SK-N-SH (cell line): ENCODE results near the gene PDK4. TPM values are rescaled to one million over a fixed set of nuclear protein-coding genes. Genes with fewer than 3 reads are reported as not detected.
"Not testable (repeated sequence)": the region's sequence is repeated elsewhere in the genome, so short reads cannot be mapped to it uniquely, and the experiment has no call there.

Source experiments
- CTCF ChIA-PET: fragments of 300-600, 350-600 bp; formaldehyde crosslinking; extraction: SDS; loops from one replicate; lab custom pipeline; 2021; lab: Yijun Ruan, JAX
- POLR2A ChIA-PET: fragments of 350-600 bp; sonication (Branson Sonifier 250); formaldehyde crosslinking; extraction: SDS; loops from one replicate; lab custom pipeline; 2020; ENCODE audit warnings: antibody characterized with exemption, inconsistent platforms; lab: Yijun Ruan, JAX
- DNase-seq: peaks from one replicate; pipeline ENCODE4 v3.0.0; 2012
- H2AFZ ChIP-seq: fragments of 200-600 bp; sonication (generic); 2 replicates; pipeline ENCODE4 v1.8.1; 2016; ENCODE audit warnings: antibody characterized with exemption, mild to moderate bottlenecking, low read depth
- H3F3A ChIP-seq: fragments of 200-600 bp; sonication (generic); replicated peaks from 2 replicates; pipeline ENCODE3; 2016; ENCODE audit warnings: antibody characterized with exemption, mild to moderate bottlenecking; ENCODE audit not compliant: insufficient read depth
- H3K27ac ChIP-seq, 2 experiments: fragments of 200-500 bp in 1 of 2; fragments of 200-600 bp in 1 of 2; sonication (Bioruptor generic) in 1 of 2; sonication (generic), shearing (Covaris generic) in 1 of 2; 2 replicates each; pipeline versions ENCODE4 v1.5.1 to v1.6.1; 2014 to 2016; ENCODE audit warnings: low read depth in 2 of 2, inconsistent platforms in 1 of 2, low read length in 1 of 2, mild to moderate bottlenecking in 1 of 2, mixed read lengths in 1 of 2
- H3K27me3 ChIP-seq: fragments of 200-600 bp; sonication (generic), shearing (Covaris generic); 2 replicates; pipeline ENCODE4 v1.6.1; 2016; ENCODE audit warnings: mixed run types; ENCODE audit not compliant: insufficient read depth
- H3K36me3 ChIP-seq, 2 experiments: fragments of 200-500 bp in 1 of 2; fragments of 200-600 bp in 1 of 2; sonication (Bioruptor generic) in 1 of 2; sonication (generic) in 1 of 2; replicated peaks in 1 of 2; 2 replicates each; pipeline versions ENCODE3 to v1.5.1; 2014 to 2016; ENCODE audit warnings: low read length in 1 of 2, mild to moderate bottlenecking in 1 of 2; ENCODE audit not compliant: insufficient read depth in 2 of 2, control insufficient read depth in 1 of 2
- H3K4me1 ChIP-seq, 2 experiments: fragments of 200-500 bp in 1 of 2; fragments of 200-600 bp in 1 of 2; sonication (Bioruptor generic) in 1 of 2; sonication (generic), shearing (Covaris generic) in 1 of 2; 2 replicates each; pipeline versions ENCODE4 v1.5.1 to v1.6.1; 2014 to 2016; ENCODE audit warnings: low read depth in 1 of 2, low read length in 1 of 2, mixed run types in 1 of 2; ENCODE audit not compliant: insufficient read depth in 2 of 2, control insufficient read depth in 1 of 2
- H3K4me2 ChIP-seq: fragments of 200-600 bp; sonication (generic), shearing (Covaris generic); 2 replicates; pipeline ENCODE4 v1.6.1; 2017; ENCODE audit warnings: mixed run types
- H3K4me3 ChIP-seq, 2 experiments: fragments of 200-500 bp in 1 of 2; fragments of 200-600 bp in 1 of 2; sonication (Bioruptor generic) in 1 of 2; sonication (generic), shearing (Covaris generic) in 1 of 2; 2 replicates each; pipeline versions ENCODE4 v1.5.1 to v1.8.1; 2014 to 2016; ENCODE audit warnings: low read depth in 2 of 2, inconsistent platforms in 1 of 2, low read length in 1 of 2, mild to moderate bottlenecking in 1 of 2, mixed read lengths in 1 of 2, moderate library complexity in 1 of 2
- H3K79me2 ChIP-seq: fragments of 200-600 bp; sonication (generic); 2 replicates; pipeline ENCODE4 v1.8.1; 2017; ENCODE audit warnings: mild to moderate bottlenecking; ENCODE audit not compliant: insufficient read depth
- H3K9ac ChIP-seq: fragments of 200-600 bp; sonication (generic); 2 replicates; pipeline ENCODE4 v1.6.1; 2017; ENCODE audit warnings: mixed run types
- H3K9me2 ChIP-seq: fragments of 200-600 bp; sonication (generic); 2 replicates; pipeline ENCODE4 v1.6.1; 2017; ENCODE audit warnings: mixed run types
- H3K9me3 ChIP-seq: fragments of 200-600 bp; sonication (generic); 2 replicates; pipeline ENCODE4 v1.6.1; 2017; ENCODE audit warnings: mixed run types, mild to moderate bottlenecking, moderate library complexity
- H4K20me1 ChIP-seq: fragments of 200-600 bp; sonication (generic); 2 replicates; pipeline ENCODE4 v1.6.1; 2017; ENCODE audit warnings: mild to moderate bottlenecking, mixed run types; ENCODE audit not compliant: insufficient read depth
- CHD2 ChIP-seq: fragments of 150-350 bp; IDR thresholded peaks from 2 replicates; pipeline ENCODE4 v1.6.1; 2018; ENCODE audit warnings: low read length; ENCODE audit not compliant: partially characterized antibody
- EP300 ChIP-seq, 2 experiments: IDR thresholded peaks; 2 replicates each; pipeline versions ENCODE4 v1.4.0 to v1.6.1; 2012; ENCODE audit warnings: borderline replicate concordance in 1 of 2, low read depth in 1 of 2, low read length in 1 of 2
- EZH2phosphoT487 ChIP-seq: fragments of 200-600 bp; sonication (generic); IDR thresholded peaks from 2 replicates; pipeline ENCODE4 v1.6.1; 2017; ENCODE audit warnings: low read depth, mixed run types, mild to moderate bottlenecking, antibody characterized with exemption, moderate library complexity, borderline replicate concordance
- FOXJ3 ChIP-seq: sonication (generic); formaldehyde crosslinking; IDR thresholded peaks from 2 replicates; pipeline ENCODE4 v1.5.1; 2020; ENCODE audit warnings: mild to moderate bottlenecking, missing genetic modification reagents
- FOXM1 ChIP-seq: IDR thresholded peaks from 2 replicates; pipeline ENCODE4 v1.4.0; 2012; ENCODE audit warnings: low read depth, mild to moderate bottlenecking
- GABPA ChIP-seq: IDR thresholded peaks from 2 replicates; pipeline ENCODE4 v1.4.0; 2012; ENCODE audit warnings: low read depth, mild to moderate bottlenecking
- GATA2 ChIP-seq: sonication (generic); formaldehyde crosslinking; IDR thresholded peaks from 2 replicates; pipeline ENCODE4 v1.5.0; 2020; ENCODE audit warnings: mild to moderate bottlenecking, missing genetic modification reagents
- POLR2AphosphoS5 ChIP-seq: IDR thresholded peaks from 2 replicates; pipeline ENCODE4 v1.6.1; 2012; ENCODE audit warnings: low read depth, low read length
- RCOR1 ChIP-seq: fragments of 150-350 bp; IDR thresholded peaks from 2 replicates; pipeline ENCODE4 v1.6.1; 2017; ENCODE audit warnings: antibody characterized with exemption, low read length
- RFX5 ChIP-seq: IDR thresholded peaks from 2 replicates; pipeline ENCODE4 v1.6.1; 2012; ENCODE audit warnings: mild to moderate bottlenecking, improper control_type of control experiment, low read length
- SIN3A ChIP-seq: IDR thresholded peaks from 2 replicates; pipeline ENCODE4 v1.6.1; 2012; ENCODE audit warnings: low read depth, mild to moderate bottlenecking, low read length, moderate library complexity, borderline replicate concordance
- TAF1 ChIP-seq: IDR thresholded peaks from 2 replicates; pipeline ENCODE4 v1.6.1; 2012; ENCODE audit warnings: low read depth, mild to moderate bottlenecking, low read length, moderate library complexity, borderline replicate concordance
- TCF12 ChIP-seq: IDR thresholded peaks from 2 replicates; pipeline ENCODE4 v1.4.0; 2012
- TEAD4 ChIP-seq: IDR thresholded peaks from 2 replicates; pipeline ENCODE4 v1.4.0; 2012; ENCODE audit warnings: mild to moderate bottlenecking, borderline replicate concordance; ENCODE audit not compliant: insufficient read depth
- WGBS: methylation state at CpG from one replicate; pipeline ENCODE4 v1.1.6; 2017; ENCODE audit warnings: low lambda C conversion rate; 5-methylcytosine and 5-hydroxymethylcytosine counted together
- polyA plus RNA-seq, 3 experiments: library from polyadenylated mRNA; depleted of rRNA; stranded (reverse); fragments of >200 nt; gene quantifications; 2 replicates each; pipeline ENCODE4 v1.2.3, GENCODE V29; 2012
- TF ChIP-seq, protein P1 (sequence below): fragments of 150-350 bp; IDR thresholded peaks from 2 replicates; pipeline ENCODE4 v1.6.1; 2017; ENCODE audit warnings: antibody characterized with exemption, low read length, low read depth, borderline replicate concordance
- TF ChIP-seq, protein P2 (sequence below): IDR thresholded peaks from 2 replicates; pipeline ENCODE4; 2012
- TF ChIP-seq, protein P3 (sequence below): fragments of 200-600 bp; sonication (generic); IDR thresholded peaks from 2 replicates; pipeline ENCODE4 v1.6.1; 2017; ENCODE audit warnings: antibody characterized with exemption, mild to moderate bottlenecking, moderate library complexity
- TF ChIP-seq, protein P4 (sequence below): IDR thresholded peaks from 2 replicates; pipeline ENCODE4 v1.4.0; 2012; ENCODE audit warnings: low read depth
- TF ChIP-seq, protein P5 (sequence below): IDR thresholded peaks from 2 replicates; pipeline ENCODE4 v1.6.1; 2012; ENCODE audit warnings: mild to moderate bottlenecking, low read depth, low read length, moderate library complexity

The PDK4 gene
- polyA plus RNA-seq, 1 of the 3 experiments (the other 2 are of a cell fraction), result 0.13 TPM

DNA sequence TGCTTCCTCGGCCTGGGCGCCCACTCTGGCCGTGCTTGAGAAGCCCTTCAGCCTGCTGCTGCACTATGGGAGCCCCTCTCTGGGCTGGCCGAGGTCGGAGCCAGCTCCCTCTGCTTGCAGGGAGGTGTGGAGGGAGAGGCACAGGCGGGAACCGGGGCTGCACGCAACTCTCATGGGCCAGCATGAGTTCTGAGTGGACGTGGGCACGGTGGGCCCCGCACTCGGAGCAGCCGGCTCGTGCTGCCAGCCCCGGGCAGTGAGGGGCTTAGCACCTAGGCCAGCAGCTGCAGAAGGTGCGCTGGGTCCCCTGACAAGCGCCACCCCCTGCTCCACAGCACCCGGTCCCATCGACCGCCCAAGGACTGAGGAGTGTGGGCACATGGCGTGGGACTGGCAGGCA lies 9.0 kb upstream of the PDK4 start:
- Histone ChIP-seq H3K4me1 (peaks cover 4 to 15% of the 10 kb centered on the region in 2 experiments; a peak in 2 of 4 replicates), H3K36me3 (no peaks in the 10 kb centered on the region), H3K4me2 (no peak overlapping the region), H3F3A (no peaks in the 10 kb centered on the region), H3K9me3 (no peaks in the 10 kb centered on the region), H4K20me1 (no peaks in the 10 kb centered on the region), H3K9me2 (no peaks in the 10 kb centered on the region), H2AFZ (no peak overlapping the region), H3K4me3 (no peak overlapping the region), H3K79me2 (no peaks in the 10 kb centered on the region)
- DNase-seq, result no peak
- POLR2A ChIA-PET, result no interaction called here
- WGBS, result 67% methylated on average over 13 of the region's 21 CpGs
- TF ChIP-seq GABPA, result no peak
- no peak for TF ChIP-seq FOXJ3 (CRISPR knock-in tag)
- TF ChIP-seq, protein P1, sequence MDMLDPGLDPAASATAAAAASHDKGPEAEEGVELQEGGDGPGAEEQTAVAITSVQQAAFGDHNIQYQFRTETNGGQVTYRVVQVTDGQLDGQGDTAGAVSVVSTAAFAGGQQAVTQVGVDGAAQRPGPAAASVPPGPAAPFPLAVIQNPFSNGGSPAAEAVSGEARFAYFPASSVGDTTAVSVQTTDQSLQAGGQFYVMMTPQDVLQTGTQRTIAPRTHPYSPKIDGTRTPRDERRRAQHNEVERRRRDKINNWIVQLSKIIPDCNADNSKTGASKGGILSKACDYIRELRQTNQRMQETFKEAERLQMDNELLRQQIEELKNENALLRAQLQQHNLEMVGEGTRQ, result no peak
- TF ChIP-seq TEAD4, result no peak
- no peak for TF ChIP-seq EP300 (IDR thresholded peaks at IDR 0.05; ENCODE audit: borderline replicate concordance in 1 of 2, low read depth in 1 of 2, low read length in 1 of 2)
- no peak for TF ChIP-seq FOXM1
- no peak for TF ChIP-seq RFX5
- no peak for TF ChIP-seq SIN3A
- TF ChIP-seq, protein P2, sequence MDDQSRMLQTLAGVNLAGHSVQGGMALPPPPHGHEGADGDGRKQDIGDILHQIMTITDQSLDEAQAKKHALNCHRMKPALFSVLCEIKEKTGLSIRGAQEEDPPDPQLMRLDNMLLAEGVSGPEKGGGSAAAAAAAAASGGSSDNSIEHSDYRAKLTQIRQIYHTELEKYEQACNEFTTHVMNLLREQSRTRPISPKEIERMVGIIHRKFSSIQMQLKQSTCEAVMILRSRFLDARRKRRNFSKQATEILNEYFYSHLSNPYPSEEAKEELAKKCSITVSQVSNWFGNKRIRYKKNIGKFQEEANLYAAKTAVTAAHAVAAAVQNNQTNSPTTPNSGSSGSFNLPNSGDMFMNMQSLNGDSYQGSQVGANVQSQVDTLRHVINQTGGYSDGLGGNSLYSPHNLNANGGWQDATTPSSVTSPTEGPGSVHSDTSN, result no peak
- no peak for TF ChIP-seq POLR2AphosphoS5
- TF ChIP-seq, protein P3, sequence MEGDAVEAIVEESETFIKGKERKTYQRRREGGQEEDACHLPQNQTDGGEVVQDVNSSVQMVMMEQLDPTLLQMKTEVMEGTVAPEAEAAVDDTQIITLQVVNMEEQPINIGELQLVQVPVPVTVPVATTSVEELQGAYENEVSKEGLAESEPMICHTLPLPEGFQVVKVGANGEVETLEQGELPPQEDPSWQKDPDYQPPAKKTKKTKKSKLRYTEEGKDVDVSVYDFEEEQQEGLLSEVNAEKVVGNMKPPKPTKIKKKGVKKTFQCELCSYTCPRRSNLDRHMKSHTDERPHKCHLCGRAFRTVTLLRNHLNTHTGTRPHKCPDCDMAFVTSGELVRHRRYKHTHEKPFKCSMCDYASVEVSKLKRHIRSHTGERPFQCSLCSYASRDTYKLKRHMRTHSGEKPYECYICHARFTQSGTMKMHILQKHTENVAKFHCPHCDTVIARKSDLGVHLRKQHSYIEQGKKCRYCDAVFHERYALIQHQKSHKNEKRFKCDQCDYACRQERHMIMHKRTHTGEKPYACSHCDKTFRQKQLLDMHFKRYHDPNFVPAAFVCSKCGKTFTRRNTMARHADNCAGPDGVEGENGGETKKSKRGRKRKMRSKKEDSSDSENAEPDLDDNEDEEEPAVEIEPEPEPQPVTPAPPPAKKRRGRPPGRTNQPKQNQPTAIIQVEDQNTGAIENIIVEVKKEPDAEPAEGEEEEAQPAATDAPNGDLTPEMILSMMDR, result no peak
- TF ChIP-seq GATA2, result no peak
- TF ChIP-seq EZH2phosphoT487, result no peak
- TF ChIP-seq CHD2, result no peak
- no peak for TF ChIP-seq TCF12
- TF ChIP-seq TAF1, result no peak
- TF ChIP-seq, protein P4, sequence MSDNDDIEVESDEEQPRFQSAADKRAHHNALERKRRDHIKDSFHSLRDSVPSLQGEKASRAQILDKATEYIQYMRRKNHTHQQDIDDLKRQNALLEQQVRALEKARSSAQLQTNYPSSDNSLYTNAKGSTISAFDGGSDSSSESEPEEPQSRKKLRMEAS, result no peak
- TF ChIP-seq, protein P5, sequence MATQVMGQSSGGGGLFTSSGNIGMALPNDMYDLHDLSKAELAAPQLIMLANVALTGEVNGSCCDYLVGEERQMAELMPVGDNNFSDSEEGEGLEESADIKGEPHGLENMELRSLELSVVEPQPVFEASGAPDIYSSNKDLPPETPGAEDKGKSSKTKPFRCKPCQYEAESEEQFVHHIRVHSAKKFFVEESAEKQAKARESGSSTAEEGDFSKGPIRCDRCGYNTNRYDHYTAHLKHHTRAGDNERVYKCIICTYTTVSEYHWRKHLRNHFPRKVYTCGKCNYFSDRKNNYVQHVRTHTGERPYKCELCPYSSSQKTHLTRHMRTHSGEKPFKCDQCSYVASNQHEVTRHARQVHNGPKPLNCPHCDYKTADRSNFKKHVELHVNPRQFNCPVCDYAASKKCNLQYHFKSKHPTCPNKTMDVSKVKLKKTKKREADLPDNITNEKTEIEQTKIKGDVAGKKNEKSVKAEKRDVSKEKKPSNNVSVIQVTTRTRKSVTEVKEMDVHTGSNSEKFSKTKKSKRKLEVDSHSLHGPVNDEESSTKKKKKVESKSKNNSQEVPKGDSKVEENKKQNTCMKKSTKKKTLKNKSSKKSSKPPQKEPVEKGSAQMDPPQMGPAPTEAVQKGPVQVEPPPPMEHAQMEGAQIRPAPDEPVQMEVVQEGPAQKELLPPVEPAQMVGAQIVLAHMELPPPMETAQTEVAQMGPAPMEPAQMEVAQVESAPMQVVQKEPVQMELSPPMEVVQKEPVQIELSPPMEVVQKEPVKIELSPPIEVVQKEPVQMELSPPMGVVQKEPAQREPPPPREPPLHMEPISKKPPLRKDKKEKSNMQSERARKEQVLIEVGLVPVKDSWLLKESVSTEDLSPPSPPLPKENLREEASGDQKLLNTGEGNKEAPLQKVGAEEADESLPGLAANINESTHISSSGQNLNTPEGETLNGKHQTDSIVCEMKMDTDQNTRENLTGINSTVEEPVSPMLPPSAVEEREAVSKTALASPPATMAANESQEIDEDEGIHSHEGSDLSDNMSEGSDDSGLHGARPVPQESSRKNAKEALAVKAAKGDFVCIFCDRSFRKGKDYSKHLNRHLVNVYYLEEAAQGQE, result no peak
- no peak for TF ChIP-seq RCOR1
- TF ChIP-seq, all 33 proteins: peak for 0
- no peak overlapping the region for H3K9ac ChIP-seq
- H3K27ac ChIP-seq, result no peak overlapping the region
- CTCF ChIA-PET, result interaction anchor here (1.1 kb wide), 1 partner anchor 128 kb away, joined by 3 read pairs; no protein-coding TSS in a partner anchor
- H3K27me3 ChIP-seq, result no peaks in the 10 kb centered on the region

DNA sequence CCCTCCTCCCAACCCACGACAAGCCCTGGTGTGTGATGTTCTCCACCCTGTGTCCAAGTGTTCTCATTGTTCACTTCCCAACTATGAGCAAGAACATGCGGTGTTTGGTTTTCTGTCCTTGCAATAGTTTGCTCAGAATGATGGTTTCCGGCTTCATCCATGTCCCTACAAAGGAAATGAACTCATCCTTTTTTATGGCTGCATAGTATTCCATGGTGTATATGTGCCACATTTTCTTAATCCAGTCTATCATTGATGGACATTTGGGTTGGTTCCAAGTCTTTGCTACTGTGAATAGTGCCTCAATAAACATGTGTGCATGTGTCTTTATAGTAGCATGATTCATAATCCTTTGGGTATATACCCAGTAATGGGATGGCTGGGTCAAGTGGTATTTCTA lies 8.5 kb upstream of the PDK4 start:
- H3K27ac ChIP-seq, H4K20me1 ChIP-seq, H3K9me2 ChIP-seq, H3K9me3 ChIP-seq, H3K36me3 ChIP-seq, H3K4me2 ChIP-seq, H3K4me3 ChIP-seq, H3K27me3 ChIP-seq, H3K79me2 ChIP-seq, H3K9ac ChIP-seq, POLR2A ChIA-PET, CTCF ChIA-PET, DNase-seq, H3F3A ChIP-seq, H2AFZ ChIP-seq: not testable (repeated sequence)
- H3K4me1 ChIP-seq, result peaks cover 4 to 14% of the 10 kb centered on the region in 2 experiments; a peak in 2 of 4 replicates
- WGBS, result 42% methylated on average over 3 of the region's 3 CpGs
